NOMO-1 treated with DMSO at 0.1 percent for 48 hours (cell line): ENCODE measurements around the gene KRT83.
"Not testable (repeated sequence)": the region's sequence is repeated elsewhere in the genome, so short reads cannot be mapped to it uniquely, and the experiment has no call there.

Experiments used
- DNase-seq: peaks from one replicate; lab custom pipeline; 2025; ENCODE audit not compliant: unreplicated experiment; lab: John Stamatoyannopoulos, UW

Gene KRT83

DNA sequence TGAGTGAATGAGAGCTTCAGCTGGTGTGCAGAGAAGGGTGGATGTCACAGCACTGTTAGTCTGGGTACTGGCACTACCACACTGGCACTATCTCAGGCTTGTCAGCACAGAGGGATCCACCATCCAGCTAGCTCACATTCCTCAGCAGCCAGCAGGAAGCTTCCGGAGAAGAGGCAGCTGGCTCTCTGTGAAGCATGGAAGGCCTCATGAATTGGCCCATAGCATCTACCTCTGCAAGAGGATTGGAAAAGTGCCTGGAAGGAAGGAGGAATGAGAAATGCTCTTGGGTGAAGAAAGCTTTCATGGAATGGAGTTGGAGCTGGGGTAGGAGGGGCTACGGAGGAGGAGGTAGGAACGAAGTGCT lies 9.9 kb downstream of the KRT83 start:
- no peak for DNase-seq

DNA sequence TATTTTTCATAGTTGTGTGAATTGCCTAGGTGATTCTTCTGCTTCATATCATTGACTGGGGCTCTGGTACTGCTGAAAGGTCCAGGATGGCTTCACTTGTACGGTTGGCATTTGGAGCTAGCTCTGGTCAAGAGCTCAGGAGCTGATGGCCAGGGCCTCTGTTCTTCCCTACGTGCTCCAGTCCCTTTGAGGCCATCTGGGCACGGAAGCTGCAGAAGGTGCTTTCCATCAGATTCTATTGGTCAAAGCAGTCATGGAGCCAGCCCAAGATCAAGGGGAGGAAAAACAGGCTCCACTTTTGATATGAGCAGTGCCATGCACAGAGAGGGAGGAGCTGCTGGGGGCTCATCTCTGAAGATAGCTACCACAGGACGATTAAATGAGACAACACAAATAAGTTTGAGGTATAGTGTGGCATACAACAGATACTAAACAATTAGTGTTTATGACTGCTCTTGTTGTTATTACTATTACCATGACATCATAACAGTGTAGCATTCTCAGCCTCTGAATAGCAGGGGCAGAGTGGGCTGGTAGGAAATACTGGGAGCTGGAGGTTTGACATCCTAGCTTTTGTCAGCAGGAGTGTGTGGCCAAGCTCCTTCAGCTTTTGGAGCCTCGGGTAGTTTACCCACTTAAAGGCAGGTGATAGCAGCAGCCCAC lies 10.4 kb downstream of the KRT83 start:
- no peak for DNase-seq

DNA sequence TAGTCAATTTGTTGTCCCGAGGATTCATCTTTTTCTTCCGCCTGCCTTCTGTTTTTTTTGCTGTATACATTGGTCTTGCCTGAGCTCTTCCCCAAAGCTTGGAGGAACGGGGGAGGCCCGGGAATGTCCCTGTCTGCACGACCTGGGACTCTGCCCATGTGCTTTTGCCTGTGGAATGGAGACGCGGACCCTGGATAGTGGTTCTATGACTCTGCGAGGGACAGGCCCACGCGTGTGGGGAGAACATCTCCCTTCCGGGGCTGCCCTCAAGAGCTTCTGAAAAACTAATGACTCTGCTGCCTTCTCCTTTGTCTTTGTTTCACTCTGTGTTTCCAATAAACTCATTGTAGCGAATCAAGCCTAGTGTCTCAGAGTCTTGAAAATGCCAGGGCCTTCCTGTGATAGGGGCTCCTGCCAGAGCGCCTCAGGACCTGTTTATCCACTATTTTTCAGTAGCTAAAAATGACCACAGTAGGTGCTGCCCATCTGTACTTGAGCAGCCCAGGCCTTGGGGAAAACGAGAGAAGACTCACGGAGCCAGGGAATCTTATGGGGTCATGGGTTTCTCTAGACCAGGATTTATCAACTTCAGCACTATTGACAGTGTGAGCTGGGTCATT lies 12.3 kb downstream of the KRT83 start:
- no peak for DNase-seq

DNA sequence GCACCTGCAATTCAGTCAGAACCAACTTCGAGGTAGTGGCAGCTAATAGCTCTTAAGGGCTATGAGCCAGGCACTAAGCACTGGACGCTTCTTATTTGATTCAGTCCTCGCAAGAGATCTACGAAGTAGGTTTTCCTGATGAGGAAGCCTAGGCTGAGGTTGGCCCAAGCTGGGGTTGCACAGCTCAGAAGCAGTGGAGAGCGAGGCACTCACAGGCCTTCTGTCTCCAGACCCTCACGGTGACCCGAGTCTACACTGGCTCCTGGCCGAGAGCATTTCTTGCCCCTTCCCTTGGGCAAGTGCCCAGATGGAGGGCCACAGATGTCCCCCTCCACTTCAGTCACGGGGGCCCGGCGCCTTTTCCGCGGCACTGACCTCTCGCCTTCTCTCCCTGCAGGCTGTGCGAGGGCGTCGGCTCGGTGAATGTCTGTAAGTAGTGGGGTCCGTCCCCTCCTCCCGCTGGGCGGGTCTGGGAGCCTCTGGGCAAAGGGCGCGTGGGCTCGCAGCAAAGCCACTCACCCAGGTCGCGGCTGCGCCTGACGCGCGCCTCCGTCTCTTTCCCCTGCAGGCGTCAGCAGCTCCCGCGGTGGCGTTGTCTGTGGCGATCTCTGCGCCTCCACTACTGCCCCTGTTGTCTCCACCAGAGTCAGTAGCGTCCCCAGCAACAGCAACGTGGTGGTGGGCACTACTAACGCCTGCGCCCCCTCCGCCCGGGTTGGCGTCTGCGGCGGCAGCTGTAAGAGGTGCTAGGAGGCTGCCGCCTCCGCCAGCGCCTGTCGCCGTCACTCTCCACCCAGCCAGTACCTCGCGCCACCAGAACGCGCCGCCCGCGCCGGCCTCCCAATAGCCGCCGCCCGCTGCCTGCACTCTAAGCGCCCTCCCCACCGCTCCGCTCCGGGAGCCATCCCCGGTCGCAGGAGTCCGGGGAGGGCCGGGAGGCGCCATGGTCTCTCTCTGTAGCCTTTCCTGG lies 13.1 kb downstream of the KRT83 start:
- peak; percentile 54 for DNase-seq

DNA sequence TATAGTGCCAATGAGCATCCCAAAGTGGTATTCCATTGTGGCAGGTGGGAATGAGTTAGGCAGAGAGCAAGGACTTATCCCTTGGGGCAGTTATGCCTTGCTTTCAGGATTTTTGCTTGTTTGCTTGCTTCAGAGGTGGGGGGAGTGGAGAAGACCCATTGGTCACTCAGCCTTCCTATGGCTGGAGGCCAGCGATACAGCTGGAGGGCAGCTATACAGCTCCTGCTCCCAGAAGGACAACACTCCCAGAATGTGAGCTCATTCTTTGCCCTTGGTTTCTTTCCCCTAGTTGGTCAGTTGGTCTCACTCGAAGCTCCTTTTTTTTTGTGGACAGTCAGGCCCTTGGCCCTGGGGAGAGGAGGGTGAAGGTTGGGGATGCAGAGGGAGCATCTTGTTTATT lies 14.5 kb downstream of the KRT83 start:
- DNase-seq = no peak

DNA sequence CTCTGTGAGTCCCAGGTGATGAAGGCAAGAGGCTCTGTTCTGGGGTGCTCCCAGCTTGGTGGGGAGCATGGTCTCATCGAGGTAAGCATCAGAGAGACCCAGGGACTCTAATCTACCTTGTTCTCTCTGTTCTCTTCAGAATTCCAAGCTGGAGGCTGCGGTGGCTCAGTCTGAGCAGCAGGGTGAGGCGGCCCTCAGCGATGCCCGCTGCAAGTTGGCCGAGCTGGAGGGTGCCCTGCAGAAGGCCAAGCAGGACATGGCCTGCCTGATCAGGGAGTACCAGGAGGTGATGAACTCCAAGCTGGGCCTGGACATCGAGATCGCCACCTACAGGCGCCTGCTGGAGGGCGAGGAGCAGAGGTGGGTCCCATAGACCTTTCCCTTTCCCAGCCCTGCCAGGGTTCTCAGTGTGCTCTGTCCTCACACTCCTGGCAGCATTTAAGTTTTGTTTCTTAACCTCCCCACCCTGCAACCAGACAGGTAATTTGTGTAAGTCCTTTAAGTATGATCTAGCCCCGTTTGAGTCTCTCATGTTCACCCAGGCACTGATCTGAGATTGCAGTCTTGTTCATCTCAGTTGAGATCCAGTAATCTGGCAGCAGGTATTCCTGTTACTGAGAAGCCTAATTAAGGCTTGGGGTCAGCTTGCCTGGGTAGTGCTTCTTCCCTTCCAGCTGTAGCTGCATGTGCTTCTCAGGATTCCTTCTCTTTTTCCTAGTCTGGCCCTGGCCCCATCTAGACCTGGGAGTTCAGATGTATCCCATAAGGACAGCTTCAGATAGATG lies 15.1 kb downstream of the KRT83 start:
- DNase-seq = no peak

DNA sequence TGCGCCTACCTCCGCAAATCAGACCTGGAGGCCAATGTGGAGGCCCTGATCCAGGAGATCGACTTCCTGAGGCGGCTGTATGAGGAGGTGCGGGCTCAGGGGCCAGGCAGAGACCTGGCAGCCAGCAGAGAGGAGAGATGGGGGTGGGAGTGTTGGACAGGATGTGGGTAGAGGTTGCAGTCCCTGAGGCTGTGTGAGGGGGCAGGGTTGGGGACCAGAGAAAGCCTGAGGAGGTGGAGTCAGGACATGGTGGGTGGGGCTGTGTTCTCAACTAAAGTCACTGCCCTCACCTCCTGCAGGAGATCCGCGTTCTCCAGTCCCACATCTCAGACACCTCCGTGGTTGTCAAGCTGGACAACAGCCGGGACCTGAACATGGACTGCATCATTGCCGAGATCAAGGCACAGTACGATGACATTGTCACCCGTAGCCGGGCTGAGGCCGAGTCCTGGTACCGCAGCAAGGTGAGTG lies 16.2 kb downstream of the KRT83 start:
- DNase-seq = peak; percentile 49

DNA sequence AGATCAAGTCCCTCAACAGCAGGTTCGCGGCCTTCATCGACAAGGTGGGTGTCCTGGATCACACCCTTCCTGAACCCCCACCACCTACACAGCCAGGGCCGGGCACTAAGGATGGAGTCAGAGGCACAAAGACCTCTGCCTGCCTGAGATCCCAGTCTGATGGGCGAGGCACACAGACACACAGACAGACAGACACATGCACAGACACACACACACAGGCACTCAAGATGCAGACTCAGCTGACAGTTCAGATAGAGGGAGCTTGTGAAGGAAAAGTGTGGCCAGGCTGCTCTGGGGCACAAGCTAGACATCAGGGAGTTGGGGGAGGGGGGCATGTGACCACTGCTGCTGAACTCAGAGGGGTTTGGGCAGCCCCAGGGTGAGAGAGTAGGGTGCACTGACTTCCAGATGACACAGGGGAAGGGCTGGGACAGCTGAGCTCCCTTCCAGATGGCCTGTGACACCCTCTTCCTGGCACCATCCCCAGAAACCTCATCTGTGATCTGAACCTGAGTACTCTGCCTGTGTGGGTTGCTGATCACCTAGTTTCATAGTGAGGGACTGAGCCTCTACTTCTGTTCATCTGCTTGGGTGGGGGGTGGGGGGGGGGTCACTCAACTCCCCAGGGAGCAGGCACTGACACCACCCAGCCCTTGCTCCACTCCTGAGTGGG lies 18.8 kb downstream of the KRT83 start:
- DNase-seq = not testable (repeated sequence)

DNA sequence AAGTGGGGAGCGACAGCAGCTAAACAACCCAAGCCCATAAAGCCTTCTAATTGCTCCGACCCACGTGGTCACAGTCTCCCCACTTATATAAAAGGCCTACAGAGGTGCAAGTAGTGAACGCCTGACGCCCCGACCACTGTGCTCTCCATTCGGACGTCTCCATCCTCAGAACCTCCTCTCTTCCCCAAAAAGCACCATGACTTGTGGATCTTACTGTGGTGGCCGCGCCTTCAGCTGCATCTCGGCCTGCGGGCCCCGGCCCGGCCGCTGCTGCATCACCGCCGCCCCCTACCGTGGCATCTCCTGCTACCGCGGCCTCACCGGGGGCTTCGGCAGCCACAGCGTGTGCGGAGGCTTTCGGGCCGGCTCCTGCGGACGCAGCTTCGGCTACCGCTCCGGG lies 19.5 kb downstream of the KRT83 start:
- not testable (repeated sequence) for DNase-seq

DNA sequence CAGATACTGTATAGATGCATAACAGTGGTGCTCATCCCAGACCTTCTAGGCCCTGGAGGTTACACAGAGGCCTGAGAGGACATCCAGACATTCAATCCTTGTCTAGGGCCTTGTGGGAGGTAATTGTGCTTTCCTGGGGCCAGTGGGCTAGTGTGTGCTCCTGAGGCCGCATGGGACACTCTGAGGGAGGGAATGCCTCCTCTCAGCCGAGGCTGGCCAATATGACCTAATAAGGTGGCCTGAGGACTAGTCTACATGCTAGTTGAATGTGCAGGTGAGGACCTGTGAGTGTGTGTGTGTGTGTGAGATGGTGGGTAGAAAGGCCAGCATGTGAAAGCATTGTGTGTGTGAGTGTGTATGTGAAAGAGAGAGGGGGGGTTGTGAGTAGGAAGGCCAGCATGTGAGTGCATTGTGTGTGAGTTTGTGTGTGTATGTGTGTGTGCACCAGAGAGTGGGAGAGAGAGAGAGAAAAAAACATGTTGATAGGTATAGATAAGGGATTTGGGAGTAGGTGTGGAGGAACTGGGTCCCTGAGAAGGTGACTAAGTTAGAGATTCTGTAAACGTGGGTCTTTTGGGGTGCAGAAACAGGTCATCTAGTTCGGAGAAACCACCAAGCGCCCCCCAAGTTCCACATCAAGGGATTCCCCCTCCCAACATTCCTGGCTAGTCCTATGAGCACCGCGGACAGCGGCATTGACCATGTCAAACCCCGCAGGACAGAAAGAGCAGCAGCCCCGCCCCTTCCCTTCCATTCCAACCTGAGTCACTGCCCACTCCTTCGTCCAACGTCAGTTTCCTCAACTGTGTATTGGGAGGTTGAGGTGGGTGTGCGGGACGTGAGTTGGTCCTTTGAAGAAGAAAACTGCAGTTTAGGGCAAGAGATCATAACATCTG lies 20.2 kb downstream of the KRT83 start:
- no peak for DNase-seq

DNA sequence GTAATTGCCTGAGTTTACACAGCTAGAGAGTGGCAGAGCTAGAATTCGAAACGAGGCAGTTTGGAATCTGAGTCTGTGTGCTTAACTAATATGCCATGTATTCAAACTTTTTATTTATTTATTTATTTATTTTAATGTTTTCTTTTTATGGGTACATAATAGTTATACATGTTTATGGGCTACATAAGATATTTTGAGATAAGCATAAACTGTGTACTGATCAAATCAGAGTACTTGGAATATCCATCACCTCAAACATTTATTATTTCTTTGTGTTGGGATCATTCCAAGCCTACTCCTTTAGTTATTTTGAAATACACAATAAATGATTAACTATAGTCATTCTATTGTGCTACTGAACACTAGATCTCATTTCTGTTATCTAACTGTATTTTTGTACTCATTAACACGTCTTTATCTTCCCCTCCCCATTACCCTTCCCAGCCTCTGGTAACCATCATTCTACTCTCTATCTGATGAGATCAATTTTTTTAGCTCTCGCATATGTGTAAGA lies 22.5 kb downstream of the KRT83 start:
- no peak for DNase-seq

DNA sequence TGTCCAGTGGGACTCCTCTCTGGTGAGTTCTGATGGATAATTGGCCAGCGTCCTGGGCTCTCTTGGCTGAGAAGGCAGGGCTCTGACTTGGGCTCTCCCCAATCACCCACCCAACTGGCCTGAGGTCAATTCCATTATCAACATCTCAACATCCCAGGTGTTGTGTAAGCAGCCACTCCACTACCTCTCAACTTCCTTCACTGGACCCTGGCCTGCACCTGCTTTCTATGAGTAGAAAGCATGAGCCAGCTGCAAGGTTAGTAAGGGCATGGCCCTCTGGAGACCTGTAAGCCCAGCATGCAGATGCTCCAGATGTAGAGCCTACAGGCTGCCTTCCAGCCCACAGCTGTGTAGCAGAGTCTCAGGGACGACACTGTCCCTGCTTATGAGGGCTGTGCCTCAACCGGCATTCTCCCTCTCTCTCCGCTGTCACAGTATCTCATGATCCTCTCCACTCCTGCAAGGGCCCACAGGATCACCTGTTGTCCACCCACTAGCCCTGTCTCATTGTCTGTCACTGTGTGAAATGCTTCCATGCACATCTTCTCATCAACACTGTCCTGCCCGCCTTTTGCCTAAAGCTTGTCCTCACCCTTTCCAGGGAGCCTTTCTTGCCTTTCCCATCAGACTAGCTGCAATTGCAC lies 24.5 kb downstream of the KRT83 start:
- no peak for DNase-seq

DNA sequence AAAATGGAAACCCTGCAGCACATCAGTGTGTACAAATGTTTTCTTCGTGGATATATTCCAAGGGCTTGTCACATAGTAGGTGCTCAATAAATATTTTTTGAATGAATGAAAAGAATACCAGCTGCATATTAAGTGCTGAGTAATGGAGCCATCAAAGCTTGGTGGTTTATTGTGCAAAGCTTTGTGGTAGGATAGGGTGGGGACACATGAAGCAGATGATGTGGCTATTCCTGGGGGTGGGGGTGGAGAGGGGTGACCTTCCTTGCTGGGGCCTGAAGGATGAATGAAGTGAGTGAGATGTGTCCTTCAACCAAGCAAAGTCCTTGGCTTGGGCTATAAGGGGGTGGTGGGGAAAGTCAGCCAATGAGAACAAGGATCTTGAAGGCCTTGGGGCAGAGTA lies 25.5 kb downstream of the KRT83 start:
- DNase-seq = peak; percentile 52

DNA sequence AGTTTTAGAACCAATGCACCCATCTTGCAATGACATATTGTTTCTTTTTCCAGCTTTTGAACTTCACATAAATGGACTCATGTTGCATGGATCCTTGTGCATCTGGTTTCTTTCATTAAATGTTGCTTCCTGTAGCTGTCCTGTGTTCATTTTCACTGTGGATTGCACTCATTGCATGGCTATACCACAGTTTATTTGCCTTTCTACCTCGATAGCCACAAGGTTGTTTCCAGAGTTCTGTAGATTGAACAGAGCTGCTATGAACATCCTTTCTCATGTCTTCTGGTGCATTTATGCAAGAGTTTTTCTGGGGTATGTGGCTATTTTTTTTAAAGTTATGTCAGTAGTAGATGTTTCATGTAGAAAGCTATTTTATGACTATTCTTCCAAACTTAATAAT lies 26.4 kb downstream of the KRT83 start:
- no peak for DNase-seq

DNA sequence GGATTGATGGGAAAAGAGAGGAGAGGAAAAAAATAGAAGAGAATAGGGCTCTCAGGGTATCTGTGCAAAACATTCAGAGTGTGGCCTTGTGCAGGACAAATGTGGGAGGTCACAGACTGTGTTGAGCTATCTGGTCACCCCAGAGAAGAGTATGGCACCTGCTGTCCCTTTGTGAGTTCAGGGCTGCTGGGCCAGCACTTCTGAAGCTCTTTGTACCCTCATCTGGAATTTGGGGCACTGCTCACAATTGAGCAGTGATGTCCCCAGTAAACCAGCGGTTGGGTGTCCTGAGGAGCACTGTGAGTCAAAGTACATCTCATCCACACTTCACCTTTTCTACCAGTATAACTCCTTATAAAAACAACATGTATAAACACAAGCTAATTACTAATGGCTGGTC lies 27.3 kb downstream of the KRT83 start:
- no peak for DNase-seq

DNA sequence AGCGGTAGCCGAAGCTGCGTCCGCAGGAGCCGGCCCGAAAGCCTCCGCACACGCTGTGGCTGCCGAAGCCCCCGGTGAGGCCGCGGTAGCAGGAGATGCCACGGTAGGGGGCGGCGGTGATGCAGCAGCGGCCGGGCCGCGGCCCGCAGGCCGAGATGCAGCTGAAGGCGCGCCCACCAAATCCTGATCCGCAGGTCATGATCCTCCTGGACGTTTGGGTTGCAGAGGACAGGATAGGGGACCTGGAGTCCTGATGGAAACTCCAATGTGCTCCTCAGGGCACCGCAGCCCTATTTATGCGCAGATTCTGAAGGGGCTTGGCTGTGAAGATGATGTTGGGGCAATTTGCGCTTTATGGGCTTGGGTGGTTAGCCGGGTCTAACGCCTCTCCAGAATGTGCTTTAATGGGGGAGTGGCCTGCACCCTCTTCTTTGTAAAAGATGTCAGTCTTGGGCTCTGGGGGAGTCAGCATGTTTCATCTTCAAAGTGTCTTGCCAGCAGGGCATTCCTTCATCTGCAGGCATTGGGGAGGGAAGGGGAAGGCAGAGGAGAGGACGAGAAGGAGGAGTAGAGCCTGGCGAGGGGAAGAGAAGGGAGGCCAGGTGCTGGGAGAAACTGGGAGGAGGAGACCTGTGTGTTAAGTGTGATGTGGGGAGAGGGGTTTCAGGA lies 29.8 kb downstream of the KRT83 start, which contains the start of gene KRT81:
Gene KRT81, minus strand, starts transcription at position 268 of the 669 bp plus-strand sequence. Its CDS starts 69 bp downstream, at position 199.
- DNase-seq = no peak

DNA sequence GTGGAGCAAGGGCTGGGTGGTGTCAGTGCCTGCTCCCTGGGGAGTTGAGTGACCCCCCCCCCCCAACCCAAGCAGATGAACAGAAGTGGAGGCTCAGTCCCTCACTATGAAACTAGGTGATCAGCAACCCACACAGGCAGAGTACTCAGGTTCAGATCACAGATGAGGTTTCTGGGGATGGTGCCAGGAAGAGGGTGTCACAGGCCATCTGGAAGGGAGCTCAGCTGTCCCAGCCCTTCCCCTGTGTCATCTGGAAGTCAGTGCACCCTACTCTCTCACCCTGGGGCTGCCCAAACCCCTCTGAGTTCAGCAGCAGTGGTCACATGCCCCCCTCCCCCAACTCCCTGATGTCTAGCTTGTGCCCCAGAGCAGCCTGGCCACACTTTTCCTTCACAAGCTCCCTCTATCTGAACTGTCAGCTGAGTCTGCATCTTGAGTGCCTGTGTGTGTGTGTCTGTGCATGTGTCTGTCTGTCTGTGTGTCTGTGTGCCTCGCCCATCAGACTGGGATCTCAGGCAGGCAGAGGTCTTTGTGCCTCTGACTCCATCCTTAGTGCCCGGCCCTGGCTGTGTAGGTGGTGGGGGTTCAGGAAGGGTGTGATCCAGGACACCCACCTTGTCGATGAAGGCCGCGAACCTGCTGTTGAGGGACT lies 30.6 kb downstream of the KRT83 start:
- DNase-seq = not testable (repeated sequence)
